Measurements from ENCODE around the gene ACADM. TPM values are rescaled to one million over a fixed set of nuclear protein-coding genes. Genes with fewer than 3 reads are reported as not detected.

The ACADM gene
- total RNA-seq, 4 donors from 2014 or later: 50.9 to 71.1 (median 59.7) TPM

DNA sequence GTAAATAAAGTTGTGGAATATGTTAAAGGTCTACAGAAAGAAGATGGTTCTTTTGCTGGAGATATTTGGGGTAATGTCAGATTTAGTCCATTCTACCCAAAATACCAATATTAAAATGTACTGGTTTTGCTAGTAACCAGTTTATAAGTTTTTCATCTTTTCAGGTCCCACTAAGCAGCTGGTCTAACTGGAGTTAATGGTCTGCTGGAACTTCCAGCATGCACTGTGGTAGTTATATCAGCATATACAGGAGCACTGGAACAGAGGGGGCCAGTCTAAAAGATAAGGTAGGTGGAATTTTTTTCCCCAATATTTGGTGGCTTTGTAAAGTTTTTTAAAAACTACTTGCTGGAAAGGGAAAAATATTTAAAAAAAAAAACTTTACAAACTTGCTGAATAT lies 65.5 kb downstream of the ACADM start:
- Histone ChIP-seq H3K27ac (replicated peaks in 1 of 4) (no peak overlapping the region), H3K4me3 (no peak overlapping the region), H3K4me1 (peaks cover 35 to 64% (median 52%) of the 10 kb centered on the region in 4 donors), H3K9me3 (no peaks in the 10 kb centered on the region), H3K36me3 (peaks cover 23 to 71% (median 47%) of the 10 kb centered on the region in 4 donors), H3K27me3 (no peaks in the 10 kb centered on the region)
- DNase-seq (ENCODE audit: extremely low spot score): no peak
- intact Hi-C loops (cut with DNase I): loop anchor here (5.0 kb wide), 1 partner anchor 68 kb away; the partner anchor contains the start of gene ACADM
- TF ChIP-seq, protein P1, sequence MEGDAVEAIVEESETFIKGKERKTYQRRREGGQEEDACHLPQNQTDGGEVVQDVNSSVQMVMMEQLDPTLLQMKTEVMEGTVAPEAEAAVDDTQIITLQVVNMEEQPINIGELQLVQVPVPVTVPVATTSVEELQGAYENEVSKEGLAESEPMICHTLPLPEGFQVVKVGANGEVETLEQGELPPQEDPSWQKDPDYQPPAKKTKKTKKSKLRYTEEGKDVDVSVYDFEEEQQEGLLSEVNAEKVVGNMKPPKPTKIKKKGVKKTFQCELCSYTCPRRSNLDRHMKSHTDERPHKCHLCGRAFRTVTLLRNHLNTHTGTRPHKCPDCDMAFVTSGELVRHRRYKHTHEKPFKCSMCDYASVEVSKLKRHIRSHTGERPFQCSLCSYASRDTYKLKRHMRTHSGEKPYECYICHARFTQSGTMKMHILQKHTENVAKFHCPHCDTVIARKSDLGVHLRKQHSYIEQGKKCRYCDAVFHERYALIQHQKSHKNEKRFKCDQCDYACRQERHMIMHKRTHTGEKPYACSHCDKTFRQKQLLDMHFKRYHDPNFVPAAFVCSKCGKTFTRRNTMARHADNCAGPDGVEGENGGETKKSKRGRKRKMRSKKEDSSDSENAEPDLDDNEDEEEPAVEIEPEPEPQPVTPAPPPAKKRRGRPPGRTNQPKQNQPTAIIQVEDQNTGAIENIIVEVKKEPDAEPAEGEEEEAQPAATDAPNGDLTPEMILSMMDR (IDR thresholded peaks at IDR 0.05): no peak
- TF ChIP-seq POLR2A (IDR thresholded peaks at IDR 0.05; ENCODE audit: low read depth) (no peak), POLR2AphosphoS5 (IDR thresholded peaks at IDR 0.05) (no peak)

DNA sequence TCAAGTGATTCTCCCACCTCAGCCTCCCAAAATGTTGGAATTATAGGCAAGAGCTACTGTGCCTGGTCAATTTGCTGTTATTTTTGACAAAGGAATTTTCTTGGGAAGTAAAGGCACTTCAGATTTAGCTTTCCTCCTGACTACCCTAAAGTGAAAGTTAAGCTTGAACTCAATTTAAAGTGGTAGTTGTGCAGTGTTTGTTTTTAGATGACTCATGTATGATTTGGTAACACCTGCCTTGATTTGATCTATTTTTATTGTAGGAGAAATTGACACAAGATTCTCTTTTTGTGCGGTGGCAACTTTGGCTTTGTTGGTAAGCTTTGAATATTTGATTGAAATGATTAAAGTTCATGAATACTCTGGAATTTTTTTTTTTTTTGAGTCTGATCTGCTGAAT lies 66.5 kb downstream of the ACADM start:
- no peak for TF ChIP-seq EP300 (IDR thresholded peaks at IDR 0.05)
- TF ChIP-seq, protein P1 (IDR thresholded peaks at IDR 0.05): no peak
- no peak for TF ChIP-seq POLR2A (IDR thresholded peaks at IDR 0.05; ENCODE audit: low read depth)
- no peak for TF ChIP-seq POLR2AphosphoS5 (IDR thresholded peaks at IDR 0.05)
- Histone ChIP-seq H3K27ac (replicated peaks in 1 of 4) (peak overlapping the region in 1 of 4 donors; percentile 8), H3K36me3 (peaks cover 33 to 81% (median 57%) of the 10 kb centered on the region in 4 donors), H3K27me3 (no peaks in the 10 kb centered on the region), H3K4me3 (no peak overlapping the region), H3K4me1 (peaks cover 35 to 60% (median 45%) of the 10 kb centered on the region in 4 donors), H3K9me3 (no peaks in the 10 kb centered on the region)
- 81% methylated on average over 1 of the region's 1 CpG for WGBS
- intact Hi-C loops (cut with DNase I): no loop called here
- DNase-seq (ENCODE audit: extremely low spot score): no peak

DNA sequence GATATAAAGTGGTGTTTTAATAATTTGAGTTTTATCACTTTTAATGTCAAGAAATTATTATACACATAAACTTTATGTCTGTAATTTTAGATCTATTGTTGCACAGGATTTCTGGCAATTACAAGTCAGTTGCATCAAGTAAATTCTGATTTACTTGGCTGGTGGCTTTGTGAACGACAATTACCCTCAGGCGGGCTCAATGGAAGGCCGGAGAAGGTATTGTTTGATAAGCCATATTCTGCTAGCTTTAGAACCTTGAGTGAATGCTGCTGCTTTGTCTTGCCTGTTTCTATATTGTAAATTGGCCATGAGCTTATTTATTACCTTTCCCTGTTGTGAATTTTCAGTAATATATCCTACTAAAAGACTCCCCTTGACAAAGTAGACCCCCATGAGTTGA lies 67.6 kb downstream of the ACADM start:
- WGBS: 100% methylated on average over 3 of the region's 3 CpGs
- Histone ChIP-seq H3K27ac (replicated peaks in 1 of 4) (no peak overlapping the region), H3K36me3 (peaks cover 36 to 92% (median 68%) of the 10 kb centered on the region in 4 donors)

DNA sequence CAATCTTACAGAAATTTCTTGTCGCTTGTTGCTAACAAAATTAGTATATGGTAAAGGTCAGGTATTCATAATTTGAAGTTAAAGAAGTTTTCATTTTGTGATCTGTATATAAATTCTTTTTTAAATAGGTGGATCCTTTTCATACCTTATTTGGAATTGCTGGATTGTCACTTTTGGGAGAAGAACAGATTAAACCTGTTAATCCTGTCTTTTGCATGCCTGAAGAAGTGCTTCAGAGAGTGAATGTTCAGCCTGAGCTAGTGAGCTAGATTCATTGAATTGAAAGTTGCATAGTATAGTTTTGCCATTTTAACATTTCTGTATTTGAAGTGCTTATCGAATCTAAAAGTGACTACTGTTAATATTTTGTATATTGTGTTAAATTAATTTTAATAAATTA lies 69.9 kb downstream of the ACADM start:
- intact Hi-C loops (cut with DNase I): no loop called here
- WGBS: 98% methylated on average over 2 of the region's 2 CpGs
- no peaks in the 10 kb centered on the region for H3K27me3 ChIP-seq
- peaks cover 15 to 32% (median 19%) of the 10 kb centered on the region in 4 donors for H3K4me1 ChIP-seq
- H3K27ac ChIP-seq (replicated peaks in 1 of 4): no peak overlapping the region
- H3K36me3 ChIP-seq: peaks cover 36 to 96% (median 77%) of the 10 kb centered on the region in 4 donors
- H3K9me3 ChIP-seq: no peaks in the 10 kb centered on the region
- TF ChIP-seq EP300 (IDR thresholded peaks at IDR 0.05) (no peak), POLR2A (IDR thresholded peaks at IDR 0.05; ENCODE audit: low read depth) (no peak), POLR2AphosphoS5 (IDR thresholded peaks at IDR 0.05) (no peak)
- TF ChIP-seq, protein P1 (IDR thresholded peaks at IDR 0.05): no peak
- no peak for DNase-seq (ENCODE audit: extremely low spot score)
- no peak overlapping the region for H3K4me3 ChIP-seq

More for the DNA sequence above, 67.6 kb downstream of the ACADM start:
- peaks cover 35 to 55% (median 42%) of the 10 kb centered on the region in 4 donors for H3K4me1 ChIP-seq
- H3K4me3 ChIP-seq: no peak overlapping the region
- intact Hi-C loops (cut with DNase I): no loop called here
- no peak for DNase-seq (ENCODE audit: extremely low spot score)
- TF ChIP-seq, protein P1 (IDR thresholded peaks at IDR 0.05): no peak
- TF ChIP-seq POLR2AphosphoS5 (IDR thresholded peaks at IDR 0.05) (no peak), EP300 (IDR thresholded peaks at IDR 0.05) (no peak), POLR2A (IDR thresholded peaks at IDR 0.05; ENCODE audit: low read depth) (no peak)
- no peaks in the 10 kb centered on the region for H3K9me3 ChIP-seq
- no peaks in the 10 kb centered on the region for H3K27me3 ChIP-seq

DNA sequence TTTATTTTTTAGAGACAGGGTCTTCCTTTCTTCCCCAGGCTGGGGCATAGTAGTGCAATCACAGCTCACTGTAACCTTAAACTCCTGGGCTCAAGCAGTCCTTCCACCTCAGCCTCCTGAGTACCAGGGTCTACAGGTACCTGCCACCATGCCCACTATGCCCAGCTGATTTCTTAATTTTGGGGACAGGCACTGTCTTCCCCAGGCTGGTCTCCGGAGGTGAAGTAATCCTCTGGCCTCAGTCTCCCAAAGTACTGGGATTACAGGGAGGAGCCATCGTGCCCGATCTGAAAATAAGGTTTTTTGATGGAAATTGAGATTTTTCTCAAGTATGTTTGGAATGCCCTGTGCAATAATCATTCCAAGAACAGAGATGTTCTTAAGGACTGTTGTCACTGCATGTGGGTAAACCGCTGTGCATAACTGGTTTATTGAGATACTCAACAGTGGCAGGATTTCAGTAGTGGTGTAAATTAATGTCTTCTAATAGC lies 71.2 kb downstream of the ACADM start:
- no peak for TF ChIP-seq POLR2AphosphoS5 (IDR thresholded peaks at IDR 0.05)
- TF ChIP-seq EP300 (IDR thresholded peaks at IDR 0.05): no peak
- no peak for TF ChIP-seq POLR2A (IDR thresholded peaks at IDR 0.05; ENCODE audit: low read depth)
- TF ChIP-seq, protein P1 (IDR thresholded peaks at IDR 0.05): no peak
- intact Hi-C loops (cut with DNase I): no loop called here
- no peak for DNase-seq (ENCODE audit: extremely low spot score)
- Histone ChIP-seq H3K36me3 (peaks cover 27 to 88% (median 69%) of the 10 kb centered on the region in 4 donors), H3K4me3 (no peak overlapping the region), H3K9me3 (no peaks in the 10 kb centered on the region), H3K4me1 (peaks cover 1 to 18% (median 6%) of the 10 kb centered on the region in 4 donors), H3K27ac (replicated peaks in 1 of 4) (no peak overlapping the region), H3K27me3 (no peaks in the 10 kb centered on the region)
- 91% methylated on average over 4 of the region's 4 CpGs for WGBS

Measured in esophagus muscularis mucosa (tissue), 4 donors.